H1 (cell line): ENCODE measurements around the gene MIEN1. TPM values are rescaled to one million over a fixed set of nuclear protein-coding genes. Genes with fewer than 3 reads are reported as not detected.

Experiments used
- CTCF ChIA-PET: fragments of 300-600 bp; sonication (Branson Sonifier 250); formaldehyde crosslinking; loops from one replicate; lab custom pipeline; 2021; ENCODE audit not compliant: partially characterized antibody; lab: Charles Lee
- POLR2A ChIA-PET: fragments of 300-600 bp; sonication (Branson Sonifier 250); formaldehyde crosslinking; loops from one replicate; lab custom pipeline; 2021; ENCODE audit warnings: inconsistent platforms; ENCODE audit not compliant: partially characterized antibody; lab: Charles Lee
- DNase-seq, 2 experiments: peaks; one replicate each; pipeline versions ENCODE4 v3.0.0 to v3.0.0-alpha.2; 2010 to 2022; ENCODE audit warnings: low spot score in 2 of 2, low read depth in 1 of 2, mixed read lengths in 1 of 2
- FAIRE-seq: peaks from 2 replicates; lab custom pipeline; 2011; peaks lifted over from hg19 to GRCh38; lab: Jason Lieb, UNC
- H2AFZ ChIP-seq: 2 replicates; pipeline ENCODE4 v1.8.1; 2012; ENCODE audit warnings: low read length, inconsistent platforms
- H2AK5ac ChIP-seq: 2 replicates; pipeline ENCODE4 v1.6.1; 2013; ENCODE audit warnings: low read depth, low read length
- H2BK120ac ChIP-seq: replicated peaks from 2 replicates; pipeline ENCODE3; 2013; ENCODE audit warnings: low read depth, low read length, inconsistent platforms
- H2BK12ac ChIP-seq: 2 replicates; pipeline ENCODE4 v1.6.1; 2013; ENCODE audit warnings: low read depth, low read length
- H2BK15ac ChIP-seq: 2 replicates; pipeline ENCODE4 v1.6.1; 2013; ENCODE audit warnings: low read length
- H2BK20ac ChIP-seq: 2 replicates; pipeline ENCODE4 v1.6.1; 2013; ENCODE audit warnings: low read length
- H2BK5ac ChIP-seq: 2 replicates; pipeline ENCODE4 v1.6.1; 2013; ENCODE audit warnings: low read depth, low read length
- H3K14ac ChIP-seq: 2 replicates; pipeline ENCODE4 v1.6.1; 2013; ENCODE audit warnings: inconsistent platforms; ENCODE audit not compliant: insufficient read length
- H3K18ac ChIP-seq: 2 replicates; pipeline ENCODE4 v1.6.1; 2013; ENCODE audit warnings: low read length; ENCODE audit errors: extremely low read depth
- H3K23ac ChIP-seq: 2 replicates; pipeline ENCODE4 v1.6.1; 2013; ENCODE audit warnings: inconsistent platforms; ENCODE audit not compliant: insufficient read length
- H3K23me2 ChIP-seq: 2 replicates; pipeline ENCODE4 v1.6.1; 2013; ENCODE audit warnings: low read depth, low read length
- H3K27ac ChIP-seq: 2 replicates; pipeline ENCODE4 v1.6.1; 2011; ENCODE audit warnings: low read depth, low read length, inconsistent platforms
- H3K27me3 ChIP-seq, 4 experiments: replicated peaks in 1 of 4; 1 replicate in 1 of 4; 2 replicates in 3 of 4; pipeline versions ENCODE4 v1.6.1 to v1.8.1; 2011 to 2013; ENCODE audit warnings: low read length in 3 of 4, mild to moderate bottlenecking in 3 of 4, inconsistent platforms in 2 of 4, mixed read lengths in 2 of 4, moderate library complexity in 1 of 4; ENCODE audit not compliant: control insufficient read depth in 3 of 4, insufficient read depth in 3 of 4; ENCODE audit errors: extremely low read depth in 1 of 4
- H3K36me3 ChIP-seq, 4 experiments: 2 replicates each; pipeline versions ENCODE4 v1.6.1 to v1.8.1; 2011 to 2013; ENCODE audit warnings: mild to moderate bottlenecking in 4 of 4, low read length in 3 of 4, moderate library complexity in 2 of 4, control low read depth in 1 of 4, inconsistent platforms in 1 of 4; ENCODE audit not compliant: insufficient read depth in 4 of 4, control insufficient read depth in 2 of 4
- H3K4ac ChIP-seq: replicated peaks from 2 replicates; pipeline ENCODE3; 2013; ENCODE audit warnings: low read length, low read depth, mixed read lengths, inconsistent platforms; ENCODE audit not compliant: insufficient read length
- H3K4me1 ChIP-seq, 4 experiments: replicated peaks in 1 of 4; 1 replicate in 1 of 4; 2 replicates in 3 of 4; pipeline versions ENCODE4 v1.6.1 to v1.8.1; 2011 to 2013; ENCODE audit warnings: low read length in 3 of 4, inconsistent platforms in 2 of 4, mixed read lengths in 1 of 4; ENCODE audit not compliant: insufficient read depth in 4 of 4, control insufficient read depth in 3 of 4
- H3K4me2 ChIP-seq, 2 experiments: 2 replicates each; pipeline versions ENCODE4 v1.6.1 to v1.8.1; 2011 to 2013; ENCODE audit warnings: low read depth in 2 of 2, low read length in 2 of 2, control low read depth in 1 of 2, inconsistent platforms in 1 of 2, mild to moderate bottlenecking in 1 of 2; ENCODE audit not compliant: insufficient read depth in 1 of 2
- H3K4me3 ChIP-seq, 4 experiments: fragments of 200-600, 300-600 bp in 1 of 4; sonication (generic), shearing (Covaris generic), sonication (Bioruptor Twin) in 1 of 4; 2 replicates each; pipeline versions ENCODE4 v1.5.1 to v1.8.1; 2011 to 2016; ENCODE audit warnings: low read length in 4 of 4, low read depth in 3 of 4, control low read depth in 2 of 4, inconsistent platforms in 2 of 4, mild to moderate bottlenecking in 2 of 4, mixed read lengths in 1 of 4, moderate library complexity in 1 of 4; ENCODE audit not compliant: insufficient read depth in 2 of 4; ENCODE audit errors: extremely low read depth in 1 of 4
- H3K56ac ChIP-seq: replicated peaks from 2 replicates; pipeline ENCODE3; 2013; ENCODE audit warnings: low read depth, mild to moderate bottlenecking, mixed read lengths, low read length, inconsistent platforms; ENCODE audit not compliant: insufficient read length
- H3K79me1 ChIP-seq: 2 replicates; pipeline ENCODE4 v1.6.1; 2013; ENCODE audit warnings: low read depth, low read length, control low read depth
- H3K79me2 ChIP-seq, 2 experiments: 2 replicates each; pipeline versions ENCODE4 v1.6.1 to v1.8.1; 2012 to 2013; ENCODE audit warnings: low read length in 2 of 2, mild to moderate bottlenecking in 2 of 2, inconsistent platforms in 1 of 2; ENCODE audit not compliant: insufficient read depth in 2 of 2, control insufficient read depth in 1 of 2
- H3K9ac ChIP-seq, 4 experiments: replicated peaks in 1 of 4; 1 replicate in 1 of 4; 2 replicates in 3 of 4; pipeline versions ENCODE4 v1.6.1 to v1.8.1; 2011 to 2013; ENCODE audit warnings: low read depth in 3 of 4, low read length in 3 of 4, control low read depth in 2 of 4, mild to moderate bottlenecking in 2 of 4, moderate library complexity in 2 of 4, inconsistent platforms in 1 of 4; ENCODE audit errors: extremely low read depth in 1 of 4
- H3K9me3 ChIP-seq, 2 experiments: 2 replicates each; pipeline versions ENCODE4 v1.6.1 to v1.8.1; 2012 to 2013; ENCODE audit warnings: mild to moderate bottlenecking in 2 of 2, moderate library complexity in 2 of 2, control low read depth in 1 of 2, inconsistent platforms in 1 of 2, low read depth in 1 of 2, low read length in 1 of 2, mixed read lengths in 1 of 2; ENCODE audit not compliant: insufficient read depth in 2 of 2
- H4K20me1 ChIP-seq, 2 experiments: replicated peaks in 1 of 2; 2 replicates each; pipeline versions ENCODE3 to v1.8.1; 2011 to 2013; ENCODE audit warnings: inconsistent platforms in 2 of 2, low read length in 2 of 2, mild to moderate bottlenecking in 1 of 2; ENCODE audit not compliant: insufficient read depth in 2 of 2, control insufficient read depth in 1 of 2
- H4K5ac ChIP-seq: 2 replicates; pipeline ENCODE4 v1.6.1; 2013; ENCODE audit warnings: low read length, low read depth, mixed read lengths, inconsistent platforms; ENCODE audit not compliant: insufficient read length
- H4K8ac ChIP-seq: 2 replicates; pipeline ENCODE4 v1.8.0; 2013; ENCODE audit warnings: mild to moderate bottlenecking, moderate library complexity, low read length, inconsistent platforms; ENCODE audit not compliant: insufficient read depth; ENCODE audit errors: extremely low read depth
- H4K91ac ChIP-seq: replicated peaks from 2 replicates; pipeline ENCODE3; 2013; ENCODE audit warnings: low read length, mixed read lengths, inconsistent platforms; ENCODE audit not compliant: insufficient read length
- EGR1 ChIP-seq: IDR thresholded peaks from 2 replicates; pipeline ENCODE4 v1.6.1; 2011; ENCODE audit warnings: low read depth, low read length, borderline replicate concordance
- GTF2F1 ChIP-seq: IDR thresholded peaks from 2 replicates; pipeline ENCODE4 v1.6.1; 2012; ENCODE audit warnings: low read depth, low read length, improper control_type of control experiment, borderline replicate concordance
- JUND ChIP-seq: IDR thresholded peaks from 2 replicates; pipeline ENCODE4 v1.6.1; 2011; ENCODE audit warnings: mild to moderate bottlenecking, improper control_type of control experiment, low read length
- KDM1A ChIP-seq: fragments of 200-600, 300-600 bp; sonication (generic); IDR thresholded peaks from 2 replicates; pipeline ENCODE4 v1.7.1; 2016; ENCODE audit warnings: mild to moderate bottlenecking, low read length, borderline replicate concordance
- SIN3A ChIP-seq, 2 experiments: IDR thresholded peaks in 1 of 2; conservative IDR thresholded peaks in 1 of 2; 2 replicates each; pipeline ENCODE4 v1.6.1; 2011 to 2012; ENCODE audit warnings: low read length in 2 of 2, improper control_type of control experiment in 1 of 2, low read depth in 1 of 2, mild to moderate bottlenecking in 1 of 2
- SP1 ChIP-seq: IDR thresholded peaks from 2 replicates; pipeline ENCODE4 v1.6.1; 2011; ENCODE audit warnings: low read depth, low read length
- WGBS, 2 experiments: shearing (Covaris generic) in 1 of 2; methylation state at CpG; one replicate each; pipeline versions ENCODE4 v1.1.6 to v1.1.7; 2013 to 2015; ENCODE audit warnings: low lambda C conversion rate in 2 of 2, mixed read lengths in 2 of 2, inconsistent platforms in 1 of 2, low coverage in 1 of 2, missing lambda C conversion rate in 1 of 2; ENCODE audit not compliant: insufficient replicate concordance in 2 of 2, insufficient coverage in 1 of 2, insufficient read length in 1 of 2; ENCODE audit errors: extremely low coverage in 1 of 2, missing lambda C conversion rate in 1 of 2; 5-methylcytosine and 5-hydroxymethylcytosine counted together
- polyA plus RNA-seq, 7 experiments: library from polyadenylated mRNA; depleted of rRNA in 3 of 7; stranded (reverse) in 5 of 7; unstranded in 2 of 7; fragments of >200 nt in 5 of 7; fragments of 200-250 nt in 2 of 7; gene quantifications; 1 replicate in 5 of 7; 2 replicates in 1 of 7; 4 replicates in 1 of 7; pipeline versions ENCODE4 v1.2.1 to v1.2.3, GENCODE V29; 2011 to 2013; ENCODE audit warnings: missing spikeins in 2 of 7, mixed read lengths in 2 of 7
- total RNA-seq: library from RNA; stranded (reverse); fragmentation: NEBNext Ultra II Directional; extraction: Animal tissue kit (Norgen Biotek cat#: 25700); gene quantifications from 2 replicates; pipeline ENCODE4 v1.2.1, GENCODE V29; 2021

The MIEN1 gene
- total and polyA plus RNA-seq, 2 of the 8 experiments (the other 6 are each of a cell fraction or from before 2014, with no cell fraction given), result 29.6 to 54.9 TPM

DNA sequence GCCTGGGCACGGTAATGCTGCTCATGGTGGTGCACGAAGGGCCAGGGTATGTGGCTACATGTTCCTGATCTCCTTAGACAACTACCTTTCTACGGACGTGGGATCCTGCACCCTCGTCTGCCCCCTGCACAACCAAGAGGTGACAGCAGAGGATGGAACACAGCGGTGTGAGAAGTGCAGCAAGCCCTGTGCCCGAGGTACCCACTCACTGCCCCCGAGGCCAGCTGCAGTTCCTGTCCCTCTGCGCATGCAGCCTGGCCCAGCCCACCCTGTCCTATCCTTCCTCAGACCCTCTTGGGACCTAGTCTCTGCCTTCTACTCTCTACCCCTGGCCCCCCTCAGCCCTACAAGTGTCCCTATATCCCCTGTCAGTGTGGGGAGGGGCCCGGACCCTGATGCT, 18.5 kb downstream of the MIEN1 start:
- Histone ChIP-seq H4K91ac (no peak overlapping the region), H3K36me3 (peaks cover 41 to 93% (median 76%) of the 10 kb centered on the region in 4 experiments)
- CTCF ChIA-PET, result interaction anchor here (0.9 to 52.4 kb wide), 3 partner anchors 18 to 78 kb away, joined by 3 to 1885 read pairs (median 5); partner anchors contain the start of genes PNMT, PPP1R1B and STARD3

More for the DNA sequence above, 18.5 kb downstream of the MIEN1 start:
- no peak overlapping the region for H2AFZ ChIP-seq
- H2AK5ac ChIP-seq, result no peak overlapping the region
- no peak for FAIRE-seq
- H3K4ac ChIP-seq, result no peak overlapping the region
- 94% methylated on average over 10 of the region's 10 CpGs; no CpG with 5 or more reads in 1 of the 2 experiments for WGBS, 2 experiments
- no peak overlapping the region for H3K18ac ChIP-seq
- H3K23ac ChIP-seq, result no peak overlapping the region
- TF ChIP-seq KDM1A (no peak), JUND (no peak), GTF2F1 (no peak), EGR1 (no peak), SP1 (no peak), SIN3A (conservative IDR thresholded peaks at IDR 0.05 in 1 of 2, IDR thresholded peaks at IDR 0.05 in 1 of 2; ENCODE audit: low read depth in 1 of 2, low read length in 2 of 2) (no peak)
- H3K9ac ChIP-seq, result no peak overlapping the region
- POLR2A ChIA-PET, result interaction anchor here (0.9 to 4.0 kb wide), 3 partner anchors 18 to 330 kb away, joined by 3 to 19 read pairs (median 6); partner anchors contain the start of genes MIEN1 and PGAP3
- no peaks in the 10 kb centered on the region for H3K27me3 ChIP-seq
- H2BK5ac ChIP-seq, result no peak overlapping the region
- H2BK12ac ChIP-seq, result no peak overlapping the region
- H3K4me3 ChIP-seq, result no peak overlapping the region
- no peaks in the 10 kb centered on the region for H3K9me3 ChIP-seq
- H4K5ac ChIP-seq, result no peak overlapping the region
- H4K20me1 ChIP-seq, result peaks cover 22 to 30% of the 10 kb centered on the region in 2 experiments
- H3K79me2 ChIP-seq, result peaks cover 0 to 35% of the 10 kb centered on the region in 2 experiments; a peak in 2 of 4 replicates
- H3K56ac ChIP-seq, result no peak overlapping the region
- H3K79me1 ChIP-seq, result peaks cover 4% of the 10 kb centered on the region
- DNase-seq, result no peak
- no peaks in the 10 kb centered on the region for H3K23me2 ChIP-seq
- no peak overlapping the region for H3K14ac ChIP-seq
- no peak overlapping the region for H3K4me2 ChIP-seq
- H2BK120ac ChIP-seq, result no peak overlapping the region
- H3K27ac ChIP-seq, result no peak overlapping the region
- no peak overlapping the region for H4K8ac ChIP-seq
- H2BK20ac ChIP-seq, result no peak overlapping the region
- H3K4me1 ChIP-seq, result no peaks in the 10 kb centered on the region; a peak in 2 of 7 replicates
- H2BK15ac ChIP-seq, result no peak overlapping the region
